GM19438 (cell line): ENCODE results near the gene MAPK13.
A peak's percentile ranks its signal among the peaks of the same experiment; 100 is the strongest.
"Not testable (repeated sequence)": the region's sequence is repeated elsewhere in the genome, so short reads cannot be mapped to it uniquely, and the experiment has no call there.

ENCODE experiments used
- ATAC-seq: cut with Tn5 transposase; IDR thresholded peaks from one replicate; pipeline ENCODE4 v1.9.1; 2021; ENCODE audit warnings: low read depth; ENCODE audit not compliant: unreplicated experiment

Gene MAPK13

GRCh38 chr6:36126553-36127458 lies 3.5 kb upstream of the MAPK13 start:
- ATAC-seq, result no peak

- no peak for ATAC-seq
These were observed 2.8 kb upstream of the MAPK13 start for GRCh38 chr6:36127462-36128016.

- no peak for ATAC-seq
These were observed 2.2 kb upstream of the MAPK13 start for GRCh38 chr6:36128073-36128472.

- ATAC-seq, result no peak
These were observed 1.5 kb upstream of the MAPK13 start for GRCh38 chr6:36128793-36129192.

- not testable (repeated sequence) for ATAC-seq
These were observed 979 bp upstream of the MAPK13 start for GRCh38 chr6:36129334-36129733.

- ATAC-seq, result no peak
These were observed 576 bp downstream of the MAPK13 start for GRCh38 chr6:36130667-36131510.

- peak; percentile 92 for ATAC-seq
These were observed 1.4 kb downstream of the MAPK13 start for GRCh38 chr6:36131511-36132245.

GRCh38 chr6:36132246-36132895 lies 2.1 kb downstream of the MAPK13 start:
- ATAC-seq, result no peak

- no peak for ATAC-seq
These were observed 2.8 kb downstream of the MAPK13 start for GRCh38 chr6:36133148-36133547.

GRCh38 chr6:36133912-36134311 lies 3.6 kb downstream of the MAPK13 start:
- ATAC-seq, result no peak

- no peak for ATAC-seq
These were observed 4.9 kb downstream of the MAPK13 start for GRCh38 chr6:36135053-36135731.

GRCh38 chr6:36136034-36136433 lies 5.7 kb downstream of the MAPK13 start:
- no peak for ATAC-seq

GRCh38 chr6:36136551-36136950 lies 6.2 kb downstream of the MAPK13 start:
- ATAC-seq, result no peak

- ATAC-seq, result no peak
These were observed 8.4 kb downstream of the MAPK13 start for GRCh38 chr6:36138667-36139066.

GRCh38 chr6:36139431-36139830 lies 9.1 kb downstream of the MAPK13 start:
- no peak for ATAC-seq

GRCh38 chr6:36139991-36140710 lies 9.8 kb downstream of the MAPK13 start:
- ATAC-seq, result no peak

GRCh38 chr6:36141091-36141490 lies 10.8 kb downstream of the MAPK13 start:
- ATAC-seq, result no peak

- no peak for ATAC-seq
These were observed 11.6 kb downstream of the MAPK13 start for GRCh38 chr6:36141961-36142360.
